GM19328 (cell line): ENCODE data around the gene KLRF2.

Experiments
- ATAC-seq: cut with Tn5 transposase; IDR thresholded peaks from one replicate; pipeline ENCODE4 v1.9.1; 2021; ENCODE audit warnings: mild to moderate bottlenecking, moderate library complexity; ENCODE audit not compliant: unreplicated experiment

The KLRF2 gene

GRCh38 chr12:9883175-9883574 is 1.9 kb downstream of the KLRF2 start:
- no peak for ATAC-seq

DNA sequence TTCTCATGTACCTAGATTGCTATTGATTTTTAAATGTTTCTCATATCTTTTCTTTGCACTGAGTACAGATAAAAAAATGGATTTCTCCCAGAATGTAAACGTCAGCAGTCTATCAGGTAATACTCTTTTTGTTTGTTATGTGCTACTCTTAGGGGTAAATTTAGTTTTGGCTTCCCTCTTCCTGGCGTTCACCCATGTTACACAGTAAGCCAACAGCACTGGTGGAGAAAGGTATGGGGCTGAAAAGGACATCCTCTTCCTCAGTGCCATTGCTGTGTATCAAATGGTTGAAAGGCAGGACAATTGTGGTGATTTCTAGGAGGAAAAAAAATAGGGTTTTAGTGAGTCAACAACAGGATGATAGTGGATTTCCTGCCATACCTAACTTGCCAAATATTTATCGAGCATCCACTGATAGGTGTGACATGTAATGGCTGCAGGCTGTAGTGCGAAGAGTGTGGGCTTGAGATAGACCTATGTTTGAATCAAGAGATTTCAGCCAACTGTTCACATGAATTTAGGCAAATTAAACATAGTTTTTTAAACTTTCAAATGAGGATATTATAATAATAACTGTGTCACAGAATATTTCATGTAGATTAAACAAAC is 7.5 kb downstream of the KLRF2 start:
- ATAC-seq: no peak

DNA sequence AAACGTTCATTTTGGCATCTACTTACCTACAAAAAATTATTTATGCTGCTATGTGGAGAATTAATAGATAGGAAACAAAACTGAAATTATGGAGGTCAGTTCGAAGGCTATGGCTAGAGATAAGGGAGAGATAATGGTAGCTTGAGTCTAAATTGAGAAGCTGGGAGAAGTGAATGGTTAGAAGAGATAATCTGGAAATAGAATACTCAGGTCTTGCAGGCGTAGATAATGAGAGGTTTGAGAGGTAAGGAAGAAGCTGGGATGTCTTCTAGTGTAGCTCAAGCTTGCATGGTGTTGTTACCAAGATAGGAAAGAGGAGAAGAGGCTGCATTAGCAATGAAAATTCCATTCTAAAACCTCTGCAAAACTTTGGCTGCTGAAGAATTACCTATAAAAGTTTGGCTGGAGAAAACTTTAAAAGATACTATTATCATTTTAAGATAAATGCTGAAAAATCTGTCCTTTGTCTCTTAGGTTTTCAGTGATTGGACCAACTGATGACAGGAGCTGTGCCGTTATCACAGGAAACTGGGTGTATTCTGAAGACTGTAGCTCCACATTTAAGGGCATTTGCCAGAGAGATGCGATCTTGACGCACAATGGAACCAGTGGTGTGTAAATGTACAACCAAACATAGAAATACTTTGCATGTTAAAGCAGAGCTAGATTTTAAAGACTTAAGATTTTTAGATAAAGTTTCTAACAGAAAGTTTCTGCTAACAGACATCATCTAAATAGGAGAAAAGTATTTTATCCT is 14.1 kb downstream of the KLRF2 start:
- ATAC-seq: no peak

- ATAC-seq: no peak
These were observed 16.2 kb downstream of the KLRF2 start for GRCh38 chr12:9897535-9897934.

- ATAC-seq: no peak
These were observed 17.9 kb downstream of the KLRF2 start for GRCh38 chr12:9899209-9899608.

DNA sequence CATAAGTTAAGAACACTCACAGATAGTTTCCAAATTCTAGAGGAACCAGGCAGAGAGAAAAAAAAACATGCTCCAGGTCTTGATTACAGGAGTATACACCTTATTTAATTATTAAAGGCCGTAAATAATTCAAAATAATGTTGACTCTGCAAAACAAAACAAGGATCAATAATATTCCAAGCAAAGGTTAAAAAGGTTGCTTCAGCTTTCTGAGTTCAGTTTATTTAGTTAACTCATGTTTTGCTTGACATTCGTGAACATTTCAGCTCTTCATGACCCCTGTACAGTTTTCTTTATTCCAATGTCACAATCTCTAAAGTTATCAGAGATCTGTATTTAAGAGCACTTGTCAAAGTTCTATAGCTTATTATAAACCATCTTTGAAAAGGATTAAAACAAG is 19.6 kb downstream of the KLRF2 start:
- ATAC-seq: no peak

- no peak for ATAC-seq
These were observed 21.4 kb downstream of the KLRF2 start for GRCh38 chr12:9902539-9903228.

- ATAC-seq: no peak
These were observed 25.6 kb downstream of the KLRF2 start for GRCh38 chr12:9906873-9907272.

DNA sequence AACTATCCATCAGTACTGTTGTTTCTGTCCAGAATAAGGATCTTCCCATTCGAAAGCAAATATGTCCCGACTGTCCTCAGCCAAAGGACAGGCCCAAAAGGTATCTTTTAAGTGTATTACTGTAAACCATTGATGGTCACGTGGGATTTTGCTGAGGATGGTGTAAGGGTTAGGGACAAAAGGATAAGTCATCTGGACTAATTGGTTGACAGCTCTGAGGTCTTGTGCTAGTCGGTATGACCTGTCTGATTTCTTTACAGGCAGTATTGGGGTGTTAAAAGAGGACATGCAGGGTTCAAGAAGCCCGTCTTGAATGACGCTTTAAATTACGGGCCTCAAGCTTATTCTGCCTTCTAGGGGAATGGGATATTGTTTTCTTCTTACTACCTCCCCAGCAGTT is 26.5 kb downstream of the KLRF2 start:
- ATAC-seq: no peak

GRCh38 chr12:9908350-9908749 is 27.1 kb downstream of the KLRF2 start:
- ATAC-seq: no peak

DNA sequence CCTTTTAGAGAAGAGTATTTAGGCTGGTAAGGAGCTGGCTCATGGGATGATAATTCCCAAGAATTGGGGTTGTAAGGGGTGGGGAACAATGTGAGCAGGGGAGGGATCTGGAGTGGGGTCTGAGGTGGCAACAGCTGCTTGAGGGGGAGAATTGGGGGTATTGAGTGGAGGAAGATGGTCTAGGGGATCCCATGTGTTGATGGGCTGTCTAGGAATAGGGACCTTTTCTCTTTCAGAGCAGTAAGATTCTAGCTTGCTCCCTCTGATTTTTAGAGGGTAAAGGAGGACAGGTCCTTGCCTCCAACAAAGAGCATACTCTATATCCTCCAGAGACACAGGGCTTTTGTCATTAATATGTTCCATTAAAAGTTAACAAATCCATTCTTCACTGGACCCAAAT is 28.4 kb downstream of the KLRF2 start:
- no peak for ATAC-seq

GRCh38 chr12:9910716-9911421 is 29.6 kb downstream of the KLRF2 start:
- ATAC-seq: no peak

DNA sequence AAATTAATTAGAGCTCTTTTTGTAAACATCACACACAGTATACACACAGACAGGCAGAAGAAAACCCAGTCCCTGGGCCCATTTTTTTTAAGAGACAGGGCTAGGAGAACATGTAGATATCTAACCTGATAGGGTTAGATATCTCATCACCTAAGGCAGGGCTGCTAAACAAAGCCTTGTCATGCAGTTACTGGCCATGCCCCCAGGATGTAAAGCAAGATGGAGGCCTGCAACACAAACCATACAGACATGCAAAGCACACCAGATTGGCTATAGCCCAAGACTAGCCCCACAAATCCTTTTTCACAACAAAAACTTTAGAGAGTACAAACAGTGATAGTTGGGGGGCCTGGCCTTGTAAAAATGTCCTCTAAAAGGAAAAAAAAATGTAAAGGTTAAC is 30.4 kb downstream of the KLRF2 start:
- ATAC-seq: no peak

- no peak for ATAC-seq
These were observed 38.2 kb downstream of the KLRF2 start for GRCh38 chr12:9919443-9919842.

- ATAC-seq: no peak
These were observed 39.2 kb downstream of the KLRF2 start for GRCh38 chr12:9920451-9920850.

- ATAC-seq: no peak
These were observed 41.1 kb downstream of the KLRF2 start for GRCh38 chr12:9922429-9922828.

GRCh38 chr12:9925705-9926393 is 44.6 kb downstream of the KLRF2 start:
- ATAC-seq: no peak

GRCh38 chr12:9926876-9927275 is 45.6 kb downstream of the KLRF2 start:
- ATAC-seq: no peak

- no peak for ATAC-seq
These were observed 47.3 kb downstream of the KLRF2 start for GRCh38 chr12:9928607-9929006.

DNA sequence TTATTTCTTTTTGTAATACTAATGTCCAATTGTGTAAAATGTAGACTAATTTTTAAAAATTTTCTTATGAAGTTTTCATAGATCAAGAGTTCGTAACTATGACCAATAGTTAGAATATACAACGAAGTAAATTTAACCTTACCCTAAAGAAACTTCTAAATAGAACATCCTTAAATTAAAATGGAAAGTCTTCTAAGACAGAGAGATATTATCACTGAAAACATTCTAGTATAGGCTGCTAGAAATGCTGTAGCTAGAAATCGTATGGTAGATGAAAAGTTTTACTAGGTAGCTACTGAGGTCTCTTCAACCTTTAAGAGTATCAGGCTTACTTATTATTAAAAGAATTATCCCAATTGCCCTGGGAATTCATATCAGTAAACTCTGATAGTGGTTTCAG is 50.0 kb downstream of the KLRF2 start:
- ATAC-seq: no peak

DNA sequence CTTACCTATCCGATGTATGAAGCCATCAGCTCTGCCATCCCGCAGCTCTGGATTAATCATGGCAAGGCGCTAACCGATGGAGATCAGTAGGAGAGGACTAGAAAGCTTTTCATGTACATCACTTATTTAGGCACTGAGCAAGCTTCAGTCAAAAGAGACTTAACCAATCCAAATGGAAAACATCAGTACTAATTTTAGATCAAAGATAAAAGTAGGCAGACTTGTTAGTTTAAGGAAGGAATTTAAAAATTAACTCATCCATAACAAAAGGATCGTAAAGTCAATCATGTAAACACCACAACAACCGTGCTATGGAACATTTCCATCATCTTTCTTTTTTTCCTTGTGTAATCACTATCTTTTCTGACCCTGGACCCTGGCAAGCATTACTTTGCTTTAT is 51.0 kb downstream of the KLRF2 start, which contains the start of gene CLEC2A:
Gene CLEC2A (minus strand): TSS at position 101 of the 400 bp plus-strand sequence. CDS start 41 bp downstream, at position 60.
- no peak for ATAC-seq
